ENCODE results near the gene C2orf69. TPM values are rescaled to one million over a fixed set of nuclear protein-coding genes. Genes with fewer than 3 reads are reported as not detected.

The C2orf69 gene
- total RNA-seq, 1 experiment from 2014 or later = 21.6 TPM

GRCh38 chr2:199936554-199936953, 25.5 kb downstream of the C2orf69 start:
- no peak overlapping the region for H3K4me3 ChIP-seq (replicated peaks in 1 of 2; ENCODE audit: low read depth in 1 of 2, low read length in 2 of 2)
- no peaks in the 10 kb centered on the region for H3K9me2 ChIP-seq (ENCODE audit: insufficient read depth)
- RAD21 ChIA-PET (ENCODE audit: low non-redundant PET in 1 of 2, low total read pairs in 2 of 2, uncharacterized antibody in 2 of 2, unreplicated experiment in 2 of 2) = no interaction called here
- DNase-seq (ENCODE audit: low read depth, low spot score) = no peak
- peaks cover 5% of the 10 kb centered on the region; the same call in 1 of the 2 replicates for H4K20me1 ChIP-seq (ENCODE audit: insufficient read depth)
- CTCF ChIA-PET = no interaction called here
- no peak overlapping the region for H2AFZ ChIP-seq (ENCODE audit: low read depth, low read length, poor library complexity, severe bottlenecking)
- H3K36me3 ChIP-seq (ENCODE audit: control insufficient read depth in 1 of 2, insufficient read depth in 2 of 2, low read length in 2 of 2) = peaks cover 12 to 18% of the 10 kb centered on the region in 2 experiments
- intact Hi-C loops (cut with micrococcal nuclease) = no loop called here
- peaks cover 36% of the 10 kb centered on the region for H3K79me2 ChIP-seq (ENCODE audit: insufficient read depth, low read length)
- peaks cover 9 to 12% of the 10 kb centered on the region in 2 experiments; a peak in 3 of 4 replicates for H3K4me1 ChIP-seq (ENCODE audit: control insufficient read depth in 1 of 2, insufficient read depth in 2 of 2, low read length in 2 of 2)
- H3K4me2 ChIP-seq (ENCODE audit: low read length) = no peak overlapping the region
- BruUV-seq (replicated peaks) = no TSS peak
- POLR2A ChIA-PET = no interaction called here
- H3K9me3 ChIP-seq (ENCODE audit: control insufficient read depth in 1 of 2, insufficient read depth in 1 of 2, low read depth in 1 of 2, low read length in 2 of 2) = no peaks in the 10 kb centered on the region
- no peaks in the 10 kb centered on the region for H3K27me3 ChIP-seq (ENCODE audit: insufficient read depth, low read length)
- ATAC-seq = no peak
- no peak overlapping the region for H3K9ac ChIP-seq (ENCODE audit: low read length)
- no peak overlapping the region for H3K27ac ChIP-seq (ENCODE audit: low read depth, low read length)
- no peak for TF ChIP-seq REST (IDR thresholded peaks at IDR 0.05; ENCODE audit: low read depth)
- TF ChIP-seq SRF (IDR thresholded peaks at IDR 0.05; ENCODE audit: low read depth) = no peak
- TF ChIP-seq SP1 (IDR thresholded peaks at IDR 0.05; ENCODE audit: low read depth) = no peak
- TF ChIP-seq EGR1 (IDR thresholded peaks at IDR 0.05; ENCODE audit: low read depth) = no peak
- TF ChIP-seq MAX (IDR thresholded peaks at IDR 0.05) = no peak
- no peak for TF ChIP-seq RAD21 (IDR thresholded peaks at IDR 0.05; ENCODE audit: low read depth)
- no peak for TF ChIP-seq ATF3 (IDR thresholded peaks at IDR 0.05)
- TF ChIP-seq POLR2A (IDR thresholded peaks at IDR 0.05; ENCODE audit: borderline replicate concordance, extremely low read depth, insufficient read depth, insufficient read length) = no peak
- no peak for TF ChIP-seq CTCF (IDR thresholded peaks at IDR 0.05 in 2 of 3, conservative IDR thresholded peaks at IDR 0.05 in 1 of 3; ENCODE audit: borderline replicate concordance in 1 of 3, insufficient read depth in 1 of 3, low read depth in 2 of 3, low read length in 2 of 3)

All from HCT116 (cell line).